ENCODE results near the gene CNTROB. TPM values are rescaled to one million over a fixed set of nuclear protein-coding genes. Genes with fewer than 3 reads are reported as not detected.

The CNTROB gene
- total RNA-seq, 1 experiment from 2014 or later = 30.1 TPM

DNA sequence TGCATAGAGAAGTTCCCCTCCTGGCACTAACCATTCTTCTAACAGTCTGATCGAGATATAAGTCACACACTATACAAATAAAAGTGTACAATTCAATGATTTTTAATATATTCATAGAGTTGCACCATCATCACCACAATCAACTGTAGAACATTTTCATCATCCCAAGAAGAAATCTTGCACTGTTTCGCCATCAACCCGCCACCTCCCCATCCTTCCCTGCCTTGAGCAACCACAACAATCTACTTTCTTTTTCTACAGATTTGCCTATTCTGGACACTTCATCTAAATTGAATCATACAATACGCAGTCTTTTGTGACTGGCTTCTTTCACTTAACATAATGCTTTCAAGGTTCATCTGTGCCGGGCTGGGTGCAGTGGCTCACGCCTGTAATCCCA, 37.4 kb downstream of the CNTROB start:
- Histone ChIP-seq H2BK5ac (ENCODE audit: insufficient read length, low read length) (no peak overlapping the region), H3K79me2 (ENCODE audit: insufficient read depth, low read length) (no peaks in the 10 kb centered on the region), H4K20me1 (ENCODE audit: control insufficient read depth, insufficient read depth, insufficient read length) (no peaks in the 10 kb centered on the region), H4K5ac (ENCODE audit: insufficient read length, low read depth, low read length) (no peak overlapping the region), H2BK15ac (ENCODE audit: low read depth, low read length) (no peak overlapping the region), H2BK12ac (ENCODE audit: insufficient read length, low read depth, low read length) (no peak overlapping the region), H2AK5ac (ENCODE audit: insufficient read length, low read length) (no peak overlapping the region), H3K9ac (ENCODE audit: extremely low read depth, insufficient read length, low read length) (no peak overlapping the region), H2BK120ac (ENCODE audit: low read depth, low read length, poor library complexity, severe bottlenecking) (no peak overlapping the region), H2BK20ac (ENCODE audit: low read depth, low read length, poor library complexity, severe bottlenecking) (no peak overlapping the region), H3K18ac (ENCODE audit: insufficient read length, low read depth, low read length) (no peak overlapping the region), H3T11ph (ENCODE audit: low read length) (no peak overlapping the region), H3K56ac (ENCODE audit: insufficient read length, low read depth, low read length) (no peak overlapping the region), H3K9me3 (ENCODE audit: control insufficient read depth, low read depth, low read length) (no peaks in the 10 kb centered on the region), H3K14ac (ENCODE audit: insufficient read depth, low read length) (no peak overlapping the region), H3K23ac (ENCODE audit: insufficient read length, low read depth, low read length) (no peak overlapping the region), H3K27ac (ENCODE audit: insufficient read length, low read depth, low read length) (no peak overlapping the region), H3K79me1 (ENCODE audit: insufficient read depth, low read depth, low read length, poor library complexity, severe bottlenecking) (no peaks in the 10 kb centered on the region), H2AFZ (ENCODE audit: low read length) (no peak overlapping the region), H3K4me1 (ENCODE audit: insufficient read depth, low read length) (no peaks in the 10 kb centered on the region), H3K23me2 (ENCODE audit: insufficient read length, low read depth, low read length, poor library complexity, severe bottlenecking) (no peaks in the 10 kb centered on the region), H4K8ac (replicated peaks; ENCODE audit: insufficient read length, low read depth, low read length) (no peak overlapping the region), H4K91ac (ENCODE audit: insufficient read length, low read depth, low read length) (no peak overlapping the region), H3K4ac (ENCODE audit: low read depth, low read length) (no peak overlapping the region), H3K27me3 (ENCODE audit: insufficient read depth, low read length) (no peaks in the 10 kb centered on the region), H3K4me2 (ENCODE audit: insufficient read depth, insufficient read length, low read length) (no peak overlapping the region)
- Mint-ChIP-seq H3K4me1 (0 out of 4 replicates have a peak, but pooled peaks cover 0 to 5% of the 10 kb centered on the region in 2 experiments), H3K9me3 (peaks cover 3 to 4% of the 10 kb centered on the region in 2 experiments), H3K36me3 (ENCODE audit: insufficient read depth in 1 of 3, low read depth in 3 of 3) (no peaks in the 10 kb centered on the region; a peak in 1 of 7 replicates), H3K27me3 (ENCODE audit: low read depth) (peaks cover 2% of the 10 kb centered on the region; the same call in 1 of the 2 replicates), H3K27ac (no peak overlapping the region), H3K4me3 (no peak overlapping the region)
- WGBS (ENCODE audit: extremely low coverage, insufficient read length, low lambda C conversion rate) = no CpG with 5 or more reads among the region's 6 CpGs
- DNase-seq = no peak
- TF ChIP-seq, protein P1, sequence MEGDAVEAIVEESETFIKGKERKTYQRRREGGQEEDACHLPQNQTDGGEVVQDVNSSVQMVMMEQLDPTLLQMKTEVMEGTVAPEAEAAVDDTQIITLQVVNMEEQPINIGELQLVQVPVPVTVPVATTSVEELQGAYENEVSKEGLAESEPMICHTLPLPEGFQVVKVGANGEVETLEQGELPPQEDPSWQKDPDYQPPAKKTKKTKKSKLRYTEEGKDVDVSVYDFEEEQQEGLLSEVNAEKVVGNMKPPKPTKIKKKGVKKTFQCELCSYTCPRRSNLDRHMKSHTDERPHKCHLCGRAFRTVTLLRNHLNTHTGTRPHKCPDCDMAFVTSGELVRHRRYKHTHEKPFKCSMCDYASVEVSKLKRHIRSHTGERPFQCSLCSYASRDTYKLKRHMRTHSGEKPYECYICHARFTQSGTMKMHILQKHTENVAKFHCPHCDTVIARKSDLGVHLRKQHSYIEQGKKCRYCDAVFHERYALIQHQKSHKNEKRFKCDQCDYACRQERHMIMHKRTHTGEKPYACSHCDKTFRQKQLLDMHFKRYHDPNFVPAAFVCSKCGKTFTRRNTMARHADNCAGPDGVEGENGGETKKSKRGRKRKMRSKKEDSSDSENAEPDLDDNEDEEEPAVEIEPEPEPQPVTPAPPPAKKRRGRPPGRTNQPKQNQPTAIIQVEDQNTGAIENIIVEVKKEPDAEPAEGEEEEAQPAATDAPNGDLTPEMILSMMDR (conservative IDR thresholded peaks at IDR 0.05) = no peak

Data from H9 (cell line).